CD14-positive monocyte (primary cell): ENCODE measurements around the gene GLP2R. TPM values are rescaled to one million over a fixed set of nuclear protein-coding genes. Genes with fewer than 3 reads are reported as not detected.

Experiments
- DNase-seq, 3 donors: peaks; one replicate each; pipeline ENCODE4 v3.0.0-alpha.2; 2011 to 2022
- H2AFZ ChIP-seq: 2 replicates; pipeline ENCODE4 v1.6.0; 2012; ENCODE audit warnings: mild to moderate bottlenecking, low read depth, low read length, inconsistent platforms; ENCODE audit not compliant: insufficient read depth, poor library complexity, severe bottlenecking
- H3K27ac ChIP-seq, 2 donors: 1 replicate in 1 of 2; 2 replicates in 1 of 2; pipeline ENCODE4 v1.5.1; 2012 to 2013; ENCODE audit warnings: low read length in 2 of 2, control low read depth in 1 of 2, inconsistent platforms in 1 of 2, low read depth in 1 of 2, mild to moderate bottlenecking in 1 of 2
- H3K27me3 ChIP-seq, 2 donors: one replicate each; pipeline versions ENCODE4 v1.6.0 to v1.6.1; 2011 to 2013; ENCODE audit warnings: low read length in 2 of 2; ENCODE audit not compliant: control insufficient read depth in 2 of 2, insufficient read depth in 2 of 2
- H3K36me3 ChIP-seq, 2 donors: replicated peaks in 1 of 2; 1 replicate in 1 of 2; 2 replicates in 1 of 2; pipeline versions ENCODE4 v1.5.1 to v1.6.1; 2012 to 2013; ENCODE audit warnings: low read length in 2 of 2, control low read depth in 1 of 2, inconsistent platforms in 1 of 2, mild to moderate bottlenecking in 1 of 2; ENCODE audit not compliant: insufficient read depth in 2 of 2, control insufficient read depth in 1 of 2
- H3K4me1 ChIP-seq, 2 donors: 1 replicate in 1 of 2; 2 replicates in 1 of 2; pipeline versions ENCODE4 v1.5.1 to v1.6.1; 2012 to 2013; ENCODE audit warnings: low read length in 2 of 2, control low read depth in 1 of 2, inconsistent platforms in 1 of 2, mild to moderate bottlenecking in 1 of 2, moderate library complexity in 1 of 2; ENCODE audit not compliant: insufficient read depth in 2 of 2, control insufficient read depth in 1 of 2
- H3K4me2 ChIP-seq: replicated peaks from 2 replicates; pipeline ENCODE3; 2012; ENCODE audit warnings: low read length, moderate library complexity, mild to moderate bottlenecking; ENCODE audit not compliant: poor library complexity, severe bottlenecking; ENCODE audit errors: extremely low read depth
- H3K4me3 ChIP-seq, 3 experiments: fragments of 200-600 bp in 1 of 3; sonication (generic) in 1 of 3; replicated peaks in 1 of 3; 1 replicate in 2 of 3; 2 replicates in 1 of 3; pipeline ENCODE4 v1.5.1; 2011 to 2013; ENCODE audit warnings: low read length in 3 of 3, mild to moderate bottlenecking in 3 of 3, control low read depth in 2 of 3, low read depth in 2 of 3, inconsistent platforms in 1 of 3, moderate library complexity in 1 of 3
- H3K79me2 ChIP-seq: 2 replicates; pipeline ENCODE4 v1.6.0; 2012; ENCODE audit warnings: mild to moderate bottlenecking, control low read depth, inconsistent platforms, low read length, moderate library complexity; ENCODE audit not compliant: insufficient read depth
- H3K9ac ChIP-seq: 2 replicates; pipeline ENCODE4 v1.6.0; 2017; ENCODE audit warnings: low read length, mild to moderate bottlenecking; ENCODE audit not compliant: insufficient read depth, poor library complexity, severe bottlenecking
- H3K9me3 ChIP-seq, 2 donors: replicated peaks in 1 of 2; 1 replicate in 1 of 2; 2 replicates in 1 of 2; pipeline versions ENCODE4 v1.5.1 to v1.6.1; 2012 to 2013; ENCODE audit warnings: low read length in 2 of 2, control low read depth in 1 of 2; ENCODE audit not compliant: control insufficient read depth in 1 of 2, insufficient read depth in 1 of 2
- H4K20me1 ChIP-seq: 2 replicates; pipeline ENCODE4 v1.6.0; 2012; ENCODE audit warnings: mild to moderate bottlenecking, low read length, control low read depth, moderate library complexity; ENCODE audit not compliant: insufficient read depth
- H3K27ac Mint-ChIP-seq, 7 donors: one replicate each; pipeline ENCODE4 v1.8.0; 2020; ENCODE audit warnings: mild to moderate bottlenecking in 7 of 7, mixed read lengths in 7 of 7, moderate library complexity in 6 of 7, inconsistent platforms in 2 of 7
- H3K27me3 Mint-ChIP-seq, 3 donors: one replicate each; pipeline ENCODE4 v1.8.0; 2021 to 2022; ENCODE audit warnings: low read depth in 3 of 3, mild to moderate bottlenecking in 3 of 3, mixed read lengths in 3 of 3, moderate library complexity in 3 of 3, inconsistent platforms in 1 of 3
- H3K36me3 Mint-ChIP-seq, 2 donors: one replicate each; pipeline ENCODE4 v1.8.0; 2020; ENCODE audit warnings: mixed read lengths in 2 of 2, inconsistent platforms in 1 of 2, mild to moderate bottlenecking in 1 of 2
- H3K4me1 Mint-ChIP-seq: one replicate; pipeline ENCODE4 v1.8.0; 2020; ENCODE audit warnings: mild to moderate bottlenecking, mixed read lengths
- H3K4me3 Mint-ChIP-seq, 2 donors: one replicate each; pipeline ENCODE4 v1.8.0; 2020; ENCODE audit warnings: mild to moderate bottlenecking in 2 of 2, mixed read lengths in 2 of 2, moderate library complexity in 1 of 2
- H3K9me3 Mint-ChIP-seq, 7 donors: one replicate each; pipeline ENCODE4 v1.8.0; 2020 to 2022; ENCODE audit warnings: mixed read lengths in 7 of 7, mild to moderate bottlenecking in 6 of 7, moderate library complexity in 6 of 7, inconsistent platforms in 2 of 7
- CTCF ChIP-seq: fragments of 200-600 bp; IDR thresholded peaks from one replicate; pipeline ENCODE4 v1.8.0; 2022; ENCODE audit warnings: antibody characterized with exemption, mild to moderate bottlenecking
- WGBS: methylation state at CpG from one replicate; pipeline ENCODE4 v1.1.5; 2013; ENCODE audit warnings: missing lambda C conversion rate; ENCODE audit not compliant: insufficient coverage; 5-methylcytosine and 5-hydroxymethylcytosine counted together
- intact Hi-C, 2 donors: fragments of 100-400 bp; cut with micrococcal nuclease; formaldehyde crosslinking; loops; one replicate each; pipeline versions ENCODE4 v1.15.0 to v1.15.1; 2023
- polyA plus RNA-seq, 3 donors: library from polyadenylated mRNA; depleted of rRNA in 1 of 3; unstranded in 2 of 3; stranded (reverse) in 1 of 3; fragments of 300-500 nt in 2 of 3; fragments of >200 nt in 1 of 3; fragmentation: Illumina TruSeq in 2 of 3; gene quantifications; 1 replicate in 2 of 3; 2 replicates in 1 of 3; pipeline ENCODE4 v1.2.3, GENCODE V29; 2012 to 2021

The GLP2R gene
- polyA plus RNA-seq, 3 donors: not detected

GRCh38 chr17:9862220-9862619, 36.5 kb downstream of the GLP2R start:
- no peak overlapping the region for H2AFZ ChIP-seq
- intact Hi-C loops: no loop called here
- Mint-ChIP-seq H3K9me3 (peaks cover 3 to 30% (median 16%) of the 10 kb centered on the region in 7 donors), H3K36me3 (no peaks in the 10 kb centered on the region), H3K27ac (no peak overlapping the region), H3K4me1 (peaks cover 8% of the 10 kb centered on the region), H3K27me3 (peaks cover 0 to 7% (median 0%) of the 10 kb centered on the region in 3 donors), H3K4me3 (no peak overlapping the region)
- H3K9ac ChIP-seq: no peak overlapping the region
- no peaks in the 10 kb centered on the region for H3K79me2 ChIP-seq
- peaks cover 0 to 4% of the 10 kb centered on the region in 2 donors for H3K4me1 ChIP-seq
- peaks cover 0 to 16% of the 10 kb centered on the region in 2 donors for H3K9me3 ChIP-seq
- no peak overlapping the region for H3K27ac ChIP-seq
- no peaks in the 10 kb centered on the region for H3K36me3 ChIP-seq
- no peak overlapping the region for H3K4me3 ChIP-seq
- no peak for DNase-seq
- H3K4me2 ChIP-seq: no peak overlapping the region
- H4K20me1 ChIP-seq: no peaks in the 10 kb centered on the region
- WGBS: no CpG with 5 or more reads among the region's 1 CpG
- TF ChIP-seq CTCF: no peak
- no peaks in the 10 kb centered on the region for H3K27me3 ChIP-seq

GRCh38 chr17:9862949-9863348, 37.2 kb downstream of the GLP2R start:
- Histone ChIP-seq H3K79me2 (no peaks in the 10 kb centered on the region), H3K4me1 (peaks cover 0 to 4% of the 10 kb centered on the region in 2 donors), H3K9me3 (peaks cover 0 to 11% of the 10 kb centered on the region in 2 donors), H3K27ac (no peak overlapping the region), H3K27me3 (no peaks in the 10 kb centered on the region), H3K9ac (no peak overlapping the region), H4K20me1 (no peaks in the 10 kb centered on the region), H2AFZ (no peak overlapping the region), H3K4me3 (no peak overlapping the region), H3K4me2 (no peak overlapping the region), H3K36me3 (no peaks in the 10 kb centered on the region)
- Mint-ChIP-seq H3K4me3 (no peak overlapping the region), H3K36me3 (no peaks in the 10 kb centered on the region), H3K27ac (no peak overlapping the region), H3K9me3 (peaks cover 3 to 27% (median 13%) of the 10 kb centered on the region in 7 donors), H3K4me1 (peaks cover 8% of the 10 kb centered on the region), H3K27me3 (peaks cover 0 to 8% (median 0%) of the 10 kb centered on the region in 3 donors)
- DNase-seq: no peak
- intact Hi-C loops: no loop called here
- TF ChIP-seq CTCF: no peak
- 80% methylated on average over 3 of the region's 4 CpGs for WGBS
